HL-60/S4 treated with phorbol 12-myristate 13-acetate at 8.2 ng/mL for 4 days and 3 days (cell line): ENCODE results near the gene MGST2.

Experiments used
- in situ Hi-C: fragments of 300-500 bp; cut with MboI; formaldehyde crosslinking; loops from 2 replicates; pipeline ENCODE4 v1.15.0; 2022; ENCODE audit warnings: low sequenced_read_pairs

Gene MGST2

GRCh38 chr4:139735381-139736273, 70.0 kb downstream of the MGST2 start:
- in situ Hi-C loops = no loop called here

- in situ Hi-C loops = no loop called here
These were observed 70.6 kb downstream of the MGST2 start for GRCh38 chr4:139736274-139736660.

- in situ Hi-C loops = no loop called here
These were observed 71.0 kb downstream of the MGST2 start for GRCh38 chr4:139736661-139737060.

- in situ Hi-C loops = no loop called here
These were observed 73.4 kb downstream of the MGST2 start for GRCh38 chr4:139738846-139739613.

GRCh38 chr4:139740121-139740520, 74.5 kb downstream of the MGST2 start:
- in situ Hi-C loops = no loop called here

- in situ Hi-C loops = no loop called here
These were observed 75.0 kb downstream of the MGST2 start for GRCh38 chr4:139740531-139741041.

- in situ Hi-C loops = no loop called here
These were observed 77.4 kb downstream of the MGST2 start for GRCh38 chr4:139743027-139743426.

GRCh38 chr4:139744232-139744631, 78.6 kb downstream of the MGST2 start:
- in situ Hi-C loops = no loop called here

GRCh38 chr4:139745111-139745639, 79.6 kb downstream of the MGST2 start:
- in situ Hi-C loops = no loop called here

- in situ Hi-C loops = no loop called here
These were observed 81.0 kb downstream of the MGST2 start for GRCh38 chr4:139746431-139747171.

- in situ Hi-C loops = no loop called here
These were observed 83.7 kb downstream of the MGST2 start for GRCh38 chr4:139749338-139749737.

GRCh38 chr4:139749835-139750498, 84.3 kb downstream of the MGST2 start:
- in situ Hi-C loops = no loop called here

GRCh38 chr4:139753686-139754085, 88.1 kb downstream of the MGST2 start:
- in situ Hi-C loops = no loop called here
